GM21529 (cell line): ENCODE results near the gene ERFL.
"Not testable (repeated sequence)": the region's sequence is repeated elsewhere in the genome, so short reads cannot be mapped to it uniquely, and the experiment has no call there.

Experiments used
- ATAC-seq: cut with Tn5 transposase; IDR thresholded peaks from one replicate; pipeline ENCODE4 v1.9.1; 2021; ENCODE audit not compliant: unreplicated experiment

ERFL gene

GRCh38 chr19:41914424-41914834 lies 13.8 kb downstream of the ERFL start:
- not testable (repeated sequence) for ATAC-seq

- ATAC-seq: no peak
Measured at GRCh38 chr19:41913538-41914423, 14.5 kb downstream of the ERFL start.

- ATAC-seq: no peak
Measured at GRCh38 chr19:41912899-41913537, 15.2 kb downstream of the ERFL start.

GRCh38 chr19:41911889-41912731 lies 16.1 kb downstream of the ERFL start:
- no peak for ATAC-seq

- ATAC-seq: no peak
Measured at GRCh38 chr19:41910992-41911888, 17.0 kb downstream of the ERFL start.

- no peak for ATAC-seq
Measured at GRCh38 chr19:41910240-41910991, 17.8 kb downstream of the ERFL start.

GRCh38 chr19:41909706-41910105 lies 18.5 kb downstream of the ERFL start:
- no peak for ATAC-seq

GRCh38 chr19:41908724-41909464 lies 19.4 kb downstream of the ERFL start:
- no peak for ATAC-seq

- ATAC-seq: no peak
Measured at GRCh38 chr19:41907994-41908615, 20.1 kb downstream of the ERFL start.

- no peak for ATAC-seq
Measured at GRCh38 chr19:41906916-41907680, 21.2 kb downstream of the ERFL start.

- ATAC-seq: no peak
Measured at GRCh38 chr19:41906271-41906670, 22.0 kb downstream of the ERFL start.

GRCh38 chr19:41905273-41906002 lies 22.8 kb downstream of the ERFL start:
- no peak for ATAC-seq

- ATAC-seq: no peak
Measured at GRCh38 chr19:41904118-41904870, 24.0 kb downstream of the ERFL start.

- no peak for ATAC-seq
Measured at GRCh38 chr19:41903193-41903953, 24.9 kb downstream of the ERFL start.

- no peak for ATAC-seq
Measured at GRCh38 chr19:41902594-41902993, 25.7 kb downstream of the ERFL start.
